ENCODE data around the gene MGAT1. TPM values are rescaled to one million over a fixed set of nuclear protein-coding genes. Genes with fewer than 3 reads are reported as not detected.
"Not testable (repeated sequence)": the region's sequence is repeated elsewhere in the genome, so short reads cannot be mapped to it uniquely, and the experiment has no call there.

The MGAT1 gene
- total RNA-seq, 1 experiment from 2014 or later, result 39.0 TPM

DNA sequence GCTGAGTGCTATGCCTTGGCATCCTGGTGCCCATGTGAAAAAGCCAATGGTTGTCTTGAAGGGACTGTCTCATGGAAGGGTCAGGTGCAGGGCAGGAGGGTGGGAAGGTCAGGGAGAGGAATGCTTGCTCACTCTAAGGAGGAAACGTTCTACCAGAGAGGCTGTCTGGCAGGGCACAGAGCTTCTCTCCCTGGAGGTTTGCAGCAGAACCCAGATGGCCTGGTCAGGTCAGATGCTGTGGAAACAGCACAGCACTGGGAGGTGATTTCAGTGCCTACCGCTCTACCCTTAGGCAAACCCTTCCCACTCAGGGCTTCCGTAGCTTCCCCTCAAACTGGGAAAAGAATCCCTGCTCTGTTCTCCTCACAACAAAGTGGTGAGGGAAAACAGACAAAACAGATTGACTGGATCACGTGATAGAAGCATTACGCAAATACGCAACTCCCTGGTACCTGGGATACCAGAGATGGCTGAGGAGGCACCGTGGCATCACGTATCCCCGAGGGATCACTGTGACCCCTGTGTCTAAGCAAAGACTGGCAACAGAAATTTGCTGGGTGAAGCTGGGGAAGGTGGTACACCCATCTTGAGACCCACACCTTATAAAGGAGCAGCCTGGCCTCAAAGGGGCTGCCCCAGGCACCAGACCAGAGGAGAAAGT, 3.9 kb upstream of the MGAT1 start:
- DNase-seq (ENCODE audit: low read depth), result no peak

DNA sequence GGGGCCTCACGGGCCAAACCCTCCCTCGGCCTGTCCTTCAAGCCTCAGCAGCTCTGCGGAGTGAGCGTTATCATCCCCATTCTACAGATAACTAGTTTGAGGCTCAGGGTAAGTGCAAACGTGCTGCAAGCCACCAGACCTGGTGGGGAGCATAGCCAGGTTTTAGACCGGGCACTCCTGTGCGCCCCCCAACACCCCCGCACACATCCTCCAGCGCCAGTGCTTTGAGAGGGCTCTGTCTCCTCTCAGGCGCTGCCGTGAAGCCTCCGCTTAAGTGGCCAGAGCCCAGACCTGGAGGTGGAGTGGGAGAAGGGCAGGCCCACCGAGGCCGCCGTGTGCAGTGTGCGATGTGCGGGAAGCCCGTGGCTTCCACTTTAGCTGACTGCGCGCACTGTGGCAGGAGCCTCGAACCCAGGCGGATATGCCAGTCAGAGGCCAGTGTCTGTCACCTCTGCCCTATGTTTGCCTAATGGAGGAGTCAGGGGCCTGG, 1.6 kb upstream of the MGAT1 start:
- DNase-seq (ENCODE audit: low read depth), result no peak

DNA sequence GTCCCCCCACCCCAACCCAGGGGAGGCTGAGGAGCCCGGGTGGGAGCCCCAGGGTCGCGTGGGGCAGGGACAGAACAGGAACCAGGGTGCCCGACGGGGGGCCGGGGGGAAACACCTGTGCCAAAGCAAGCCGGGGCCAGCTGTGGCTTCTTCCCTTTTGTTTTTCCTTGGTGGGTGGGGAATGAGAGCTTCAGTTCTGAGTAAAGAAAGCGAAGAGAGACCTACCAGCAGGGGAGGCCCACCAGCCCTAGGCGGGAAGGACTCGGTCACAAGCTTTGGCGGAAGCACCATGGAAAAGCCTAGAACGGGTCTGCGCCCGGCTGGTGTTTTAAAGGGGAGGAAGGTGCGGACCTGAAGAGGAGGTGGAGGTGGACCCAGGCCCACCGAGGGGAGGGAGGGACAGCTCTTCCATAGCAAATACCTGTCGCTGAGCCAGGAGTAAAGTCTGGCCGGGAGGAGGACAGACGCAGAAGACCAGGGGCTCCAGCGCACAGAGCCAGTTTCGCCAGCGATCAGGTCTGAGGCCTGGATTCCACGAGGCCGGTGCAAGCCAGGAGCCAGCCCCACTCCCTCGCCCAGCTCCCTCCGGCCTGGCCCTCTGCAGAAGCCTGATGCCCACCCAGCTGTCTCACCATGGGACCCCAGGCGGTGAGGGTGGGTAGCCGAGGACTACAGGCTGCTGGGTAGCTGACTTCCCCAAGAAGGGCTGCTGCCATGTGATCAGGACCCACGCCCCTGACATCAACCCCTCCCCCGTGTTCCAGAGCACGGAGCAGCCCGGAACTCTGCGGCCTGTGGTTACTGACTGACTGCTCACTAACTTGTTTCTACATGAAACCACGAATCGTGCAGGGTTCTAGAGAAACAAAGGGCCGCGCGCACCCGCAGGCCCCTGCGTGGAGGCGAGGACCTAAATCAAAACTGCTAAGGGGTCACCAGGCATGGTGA, 849 bp upstream of the MGAT1 start:
- no peak for DNase-seq (ENCODE audit: low read depth)

DNA sequence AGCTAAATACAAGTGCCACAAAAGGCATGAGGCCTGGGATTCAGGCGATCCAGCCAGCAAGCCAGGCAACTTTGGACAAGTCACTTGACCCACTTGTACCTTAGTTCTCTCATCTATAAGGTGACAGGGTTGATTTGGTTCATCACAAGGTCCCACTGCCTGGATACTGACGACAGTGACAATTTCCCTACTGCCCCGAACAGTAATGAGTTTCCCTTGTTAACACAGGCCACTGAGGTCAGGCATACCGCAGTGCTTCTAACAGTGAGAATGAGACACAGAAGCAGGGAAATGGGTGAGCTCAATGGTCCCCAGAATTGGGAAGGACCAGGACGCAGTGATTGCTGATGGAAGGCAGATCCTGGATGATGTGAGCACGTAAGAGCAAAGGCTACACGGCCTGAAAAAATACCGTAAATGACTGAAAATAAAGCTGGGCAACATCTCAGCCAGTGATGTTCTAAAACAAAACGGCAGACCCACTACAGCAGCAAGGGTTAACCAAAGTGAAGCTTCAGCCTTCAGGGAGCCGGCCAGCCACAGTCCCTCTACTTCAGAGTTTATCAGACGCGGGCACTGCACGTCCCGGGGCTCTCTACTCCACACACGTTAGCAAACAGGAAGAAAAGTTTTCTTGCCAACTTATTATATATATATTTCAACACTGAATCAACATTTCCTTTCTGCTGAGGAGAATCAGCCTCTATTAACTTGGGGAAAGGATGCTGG, 846 bp downstream of the MGAT1 start:
- no peak for DNase-seq (ENCODE audit: low read depth)

DNA sequence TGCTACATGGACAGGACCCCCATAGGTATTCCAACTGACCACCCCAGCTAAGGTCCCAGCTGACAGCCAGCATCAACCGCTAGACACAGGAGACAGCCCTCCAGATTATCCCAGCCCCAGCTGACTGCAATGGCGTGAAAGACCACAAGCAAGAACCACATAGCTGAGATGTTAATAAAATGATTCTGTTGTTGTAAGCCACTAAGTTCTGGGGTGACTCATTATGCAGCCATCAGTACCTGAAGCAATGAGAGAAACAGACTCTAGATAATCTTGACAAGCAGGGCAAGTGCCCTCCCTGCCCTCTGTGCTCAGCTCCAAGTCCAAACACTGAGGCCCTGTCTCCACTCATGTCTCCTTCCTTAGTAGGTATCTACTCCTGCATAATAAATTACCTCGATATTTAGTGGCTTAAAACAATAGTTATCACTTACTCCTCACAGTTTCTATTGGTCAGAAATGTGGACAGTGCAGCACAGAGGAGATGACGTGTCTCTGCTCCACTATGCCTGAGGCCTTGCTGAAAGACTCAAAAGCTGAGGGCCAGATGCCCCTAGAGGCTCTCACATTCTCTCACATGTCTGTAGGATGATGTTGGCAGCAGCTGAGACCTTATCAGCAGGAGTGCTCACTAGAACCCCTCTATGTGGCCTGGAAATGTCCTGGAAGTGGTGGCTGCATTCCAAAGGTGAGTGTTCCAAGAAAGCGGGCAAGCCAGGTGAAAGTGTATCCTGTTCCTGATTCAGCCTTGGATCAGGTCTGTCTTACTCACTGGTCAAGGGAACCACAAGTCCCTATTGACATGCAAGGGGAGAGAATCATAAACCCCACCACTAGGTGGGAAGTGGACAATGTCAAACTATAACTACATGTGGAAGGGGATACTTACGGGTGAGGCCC, 2.5 kb downstream of the MGAT1 start:
- DNase-seq (ENCODE audit: low read depth), result peak; percentile 77

DNA sequence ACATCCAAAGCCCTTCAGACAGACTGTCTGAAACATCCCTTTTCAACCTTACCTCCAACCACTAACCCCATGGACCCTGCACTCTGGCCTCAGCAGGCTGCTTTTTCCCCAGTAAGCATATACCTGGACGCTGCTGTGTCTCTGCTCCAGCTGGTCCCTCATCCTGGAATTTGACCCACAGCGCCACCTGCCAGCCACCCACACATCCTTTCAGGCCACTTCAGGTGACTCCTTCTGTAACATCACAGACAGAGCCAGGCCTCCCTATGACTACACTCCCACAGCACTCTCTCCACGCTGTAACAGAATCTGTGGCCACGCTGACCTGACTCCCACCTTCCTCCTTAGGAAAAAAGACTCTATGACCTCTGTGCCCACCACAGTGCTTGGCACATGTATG, 3.4 kb downstream of the MGAT1 start:
- no peak for DNase-seq (ENCODE audit: low read depth)

DNA sequence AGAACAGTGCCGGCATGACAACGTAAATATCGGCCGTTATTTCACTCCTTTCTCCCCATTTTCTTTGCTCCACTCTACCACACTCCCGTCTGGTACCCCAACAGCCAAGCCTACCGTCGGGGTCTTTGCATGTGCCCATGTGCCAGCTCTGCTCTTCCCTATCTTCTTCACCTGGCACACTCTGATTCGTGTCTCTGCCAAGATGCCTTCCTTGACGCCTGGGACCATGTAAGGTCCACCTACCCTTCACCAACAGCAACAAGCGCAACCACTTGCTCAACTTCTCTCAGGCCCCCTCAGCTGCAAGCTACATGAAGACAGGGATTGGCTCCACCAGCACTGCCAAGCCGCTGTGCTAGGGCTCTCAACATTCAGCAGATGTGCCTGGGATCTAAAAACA, 4.4 kb downstream of the MGAT1 start:
- DNase-seq (ENCODE audit: low read depth), result no peak

DNA sequence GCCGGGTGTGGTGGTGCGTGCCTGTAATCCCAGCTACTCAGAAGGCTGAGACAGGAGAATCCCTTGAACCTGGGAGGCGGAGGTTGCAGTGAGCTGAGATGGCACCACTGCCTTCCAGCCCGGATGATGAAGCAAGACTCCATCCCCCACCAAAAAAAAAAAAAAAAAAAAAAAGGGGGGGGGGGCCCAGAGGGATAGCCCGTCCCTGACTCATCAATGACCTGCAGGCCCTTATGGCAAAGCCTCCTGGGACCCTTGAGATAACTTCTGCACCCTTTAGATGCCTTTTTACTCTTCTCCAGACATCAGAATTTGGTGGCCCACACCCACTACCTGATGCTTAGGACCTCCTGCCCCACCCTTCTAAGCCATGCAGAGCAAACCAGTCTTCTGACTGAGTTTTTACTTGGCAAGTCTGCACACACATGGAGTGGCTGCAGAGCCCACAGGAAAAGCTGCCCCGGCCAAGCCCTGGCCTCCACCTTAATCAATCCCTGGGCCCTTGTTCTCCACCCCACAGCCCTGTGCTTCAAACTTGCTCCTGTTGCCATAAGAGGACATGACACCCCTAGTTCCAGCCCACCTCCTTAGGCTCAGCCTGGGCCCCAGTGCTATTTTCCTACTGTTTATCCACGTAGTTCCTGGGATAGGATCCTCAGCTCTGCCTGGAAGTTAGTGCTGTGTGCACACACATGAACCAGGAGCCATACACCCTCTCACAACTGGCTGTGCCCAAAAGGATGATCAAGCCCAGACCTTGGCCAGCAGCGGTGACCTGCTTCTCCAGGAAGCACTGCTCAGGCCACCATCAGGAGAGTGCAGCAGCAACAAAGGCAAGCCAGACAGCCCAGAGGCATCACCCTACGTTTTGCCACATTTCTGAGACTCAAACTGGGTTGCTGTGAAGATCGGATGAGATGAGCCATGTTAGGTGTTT, 5.1 kb downstream of the MGAT1 start:
- DNase-seq (ENCODE audit: low read depth), result no peak

DNA sequence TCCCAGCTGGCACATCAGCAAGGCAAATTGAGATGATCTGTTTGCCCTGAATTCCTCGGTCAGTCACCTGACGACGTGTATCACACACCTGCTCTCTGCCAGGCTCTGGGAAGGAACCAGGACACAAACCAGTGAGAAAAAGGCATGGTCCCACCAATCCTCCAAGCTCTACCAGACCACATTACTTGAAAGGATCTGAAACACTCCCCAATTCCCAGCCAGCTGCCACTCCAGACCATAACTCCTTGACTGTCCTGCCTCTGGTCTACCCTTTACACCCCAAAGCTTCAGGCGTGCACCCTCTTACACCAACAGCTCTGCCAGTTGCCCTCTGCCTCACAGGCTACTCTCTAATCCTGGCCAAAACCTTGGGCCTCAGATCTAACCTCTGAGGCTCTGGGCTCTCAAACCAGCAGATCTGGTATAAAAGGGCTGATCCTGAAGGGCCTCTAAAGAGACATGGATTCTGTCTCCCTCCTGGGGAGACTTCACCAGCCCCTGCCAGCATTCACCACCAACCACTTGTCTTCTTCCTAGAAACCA, 6.8 kb downstream of the MGAT1 start:
- DNase-seq (ENCODE audit: low read depth), result no peak

DNA sequence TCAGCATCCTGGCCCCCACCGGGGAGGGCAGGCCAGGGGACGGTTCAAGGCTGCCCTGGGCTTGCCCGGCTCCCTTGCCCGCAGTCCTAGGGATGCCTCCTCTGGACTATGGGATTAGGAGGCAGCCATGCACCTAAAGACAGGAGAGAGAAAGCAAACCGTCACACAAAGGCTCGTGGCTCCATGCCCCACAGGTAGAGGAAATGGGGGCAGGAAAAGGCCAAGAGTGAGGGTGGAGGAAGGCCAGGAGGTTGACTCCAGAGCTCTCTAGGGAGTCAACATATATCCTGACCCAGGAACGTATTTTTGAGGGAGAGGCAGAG, 9.7 kb downstream of the MGAT1 start:
- no peak for DNase-seq (ENCODE audit: low read depth)

DNA sequence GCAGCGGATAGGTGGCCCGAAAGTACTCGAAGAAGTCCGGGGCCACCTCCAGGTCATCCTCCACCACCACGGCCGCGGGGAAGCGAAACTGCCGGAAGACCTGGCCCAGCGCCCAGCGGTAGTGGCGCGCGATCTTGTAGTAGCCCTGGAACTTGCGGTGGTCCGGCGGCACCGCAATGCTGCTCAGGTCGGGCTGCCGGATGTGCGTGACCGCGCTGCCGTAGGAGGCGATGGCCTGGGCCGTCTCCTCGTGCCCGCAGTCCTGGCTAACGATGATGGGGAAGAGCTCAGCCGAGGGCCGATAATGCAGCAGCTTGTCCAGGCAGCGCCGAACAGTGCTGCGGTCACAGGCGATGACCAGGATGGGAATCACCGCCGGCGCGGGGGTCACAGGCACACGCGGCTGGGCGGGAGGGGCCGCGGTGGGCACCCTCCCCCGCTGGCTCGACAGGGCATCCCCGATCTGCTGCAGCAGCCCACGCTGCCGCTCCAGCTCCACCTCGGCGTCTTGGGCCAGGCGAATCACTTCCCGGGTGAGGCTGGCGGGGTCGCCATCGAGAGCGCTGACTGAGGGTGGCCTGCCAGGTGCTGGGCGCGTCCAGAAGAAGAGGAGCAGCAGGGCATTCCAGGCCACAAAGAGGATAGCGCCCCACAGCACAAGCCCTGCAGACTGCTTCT, 10.2 kb downstream of the MGAT1 start:
- no peak for DNase-seq (ENCODE audit: low read depth)

DNA sequence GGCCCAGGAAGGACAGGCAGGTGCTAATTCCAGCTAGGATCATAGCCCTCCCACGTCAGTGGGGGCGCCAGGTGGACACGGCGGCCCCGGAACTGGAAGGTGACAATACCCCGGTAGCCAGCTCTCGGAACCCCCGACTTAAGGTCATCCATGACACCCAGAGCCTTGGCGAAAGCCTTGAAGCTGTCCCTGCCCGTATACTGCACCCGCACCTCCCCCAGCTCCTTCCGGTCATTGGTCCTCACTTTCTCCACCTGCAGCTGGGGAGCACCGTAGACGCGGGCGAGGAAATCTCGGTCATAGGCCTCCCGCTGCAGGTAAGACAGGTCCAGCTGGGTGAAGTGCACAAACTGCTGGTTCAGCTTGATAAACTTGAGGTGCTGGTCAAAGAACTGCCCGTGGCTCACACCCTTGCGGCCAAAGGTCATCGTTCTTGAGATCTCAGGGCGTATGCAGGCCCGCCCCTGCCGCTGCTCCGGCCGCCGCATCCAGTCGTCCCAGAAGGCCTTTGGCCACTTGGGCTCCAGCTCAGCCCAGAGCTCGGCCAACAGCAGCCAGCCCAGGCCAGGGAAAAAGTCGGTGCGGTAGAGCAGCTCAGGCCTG, 10.9 kb downstream of the MGAT1 start:
- no peak for DNase-seq (ENCODE audit: low read depth)

DNA sequence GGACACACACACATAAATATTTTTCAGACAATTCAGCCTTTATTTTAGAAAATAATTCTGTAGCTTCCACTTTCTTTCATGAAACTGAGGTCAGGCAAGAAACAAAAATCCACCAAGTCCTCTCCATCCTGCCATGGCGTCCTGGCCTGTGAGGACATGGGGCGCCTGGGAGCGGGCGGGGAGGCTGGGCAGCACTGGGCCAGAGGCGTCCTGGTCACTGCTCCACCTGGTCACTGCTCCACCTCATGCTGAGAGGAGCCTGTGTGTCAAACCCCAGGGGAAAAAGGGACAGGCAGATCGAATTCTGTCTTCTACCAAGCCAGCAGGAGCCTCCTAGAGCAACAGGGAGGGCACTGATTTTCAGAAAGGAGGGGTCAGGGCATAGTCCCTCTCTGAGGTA, 12.1 kb downstream of the MGAT1 start:
- DNase-seq (ENCODE audit: low read depth), result no peak

DNA sequence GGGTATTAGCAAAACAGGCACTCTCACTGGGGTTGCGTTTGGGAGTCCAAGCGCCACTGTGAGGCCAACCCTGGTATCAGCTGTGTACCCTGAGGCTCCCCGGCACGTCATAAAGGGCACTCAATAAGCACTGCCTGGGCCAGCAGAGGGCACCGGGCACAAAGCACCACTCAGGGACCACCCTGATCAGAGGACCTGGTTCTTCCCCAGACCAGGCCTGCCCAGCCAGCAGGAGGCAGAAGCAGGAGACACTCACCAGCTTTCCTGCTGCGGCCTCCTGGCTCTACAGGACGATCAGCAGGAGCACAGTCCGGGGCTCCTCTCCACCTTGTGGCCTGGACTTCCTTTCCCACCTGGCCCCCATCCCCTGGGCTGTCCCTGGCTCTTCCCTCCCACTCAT, 12.6 kb downstream of the MGAT1 start:
- DNase-seq (ENCODE audit: low read depth), result no peak

DNA sequence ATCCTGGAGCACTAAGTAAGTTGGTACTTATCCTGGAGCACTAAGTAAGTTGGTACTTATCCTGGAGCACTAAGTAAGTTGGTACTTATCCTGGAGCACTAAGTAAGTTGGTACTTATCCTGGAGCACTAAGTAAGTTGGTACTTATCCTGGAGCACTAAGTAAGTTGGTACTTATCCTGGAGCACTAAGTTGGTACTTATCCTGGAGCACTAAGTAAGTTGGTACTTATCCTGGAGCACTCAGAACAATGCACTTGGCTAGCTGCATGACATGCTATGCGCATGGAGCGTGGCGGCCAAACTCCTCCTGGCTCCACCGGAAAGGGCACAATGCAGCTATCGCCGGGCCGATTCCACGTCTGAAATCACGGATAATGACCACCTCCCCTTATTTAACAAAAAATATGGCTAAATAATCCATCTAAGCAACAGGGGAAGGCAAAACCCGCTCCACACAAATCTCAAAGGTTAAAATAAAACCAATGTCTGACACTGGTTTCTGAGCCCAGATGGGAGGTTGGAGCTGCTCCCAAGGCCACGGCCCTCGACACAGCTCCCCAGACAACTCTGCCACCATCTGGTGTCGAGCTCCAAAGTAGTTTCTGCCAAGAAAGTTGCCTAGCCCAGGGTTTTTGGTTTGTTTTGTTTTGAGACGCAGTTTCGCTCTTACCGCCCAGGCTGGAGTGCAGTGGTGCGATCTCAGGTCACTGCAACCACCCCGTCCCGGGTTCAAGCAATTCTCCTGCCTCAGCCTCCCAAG, 13.8 kb downstream of the MGAT1 start:
- DNase-seq (ENCODE audit: low read depth), result not testable (repeated sequence)

DNA sequence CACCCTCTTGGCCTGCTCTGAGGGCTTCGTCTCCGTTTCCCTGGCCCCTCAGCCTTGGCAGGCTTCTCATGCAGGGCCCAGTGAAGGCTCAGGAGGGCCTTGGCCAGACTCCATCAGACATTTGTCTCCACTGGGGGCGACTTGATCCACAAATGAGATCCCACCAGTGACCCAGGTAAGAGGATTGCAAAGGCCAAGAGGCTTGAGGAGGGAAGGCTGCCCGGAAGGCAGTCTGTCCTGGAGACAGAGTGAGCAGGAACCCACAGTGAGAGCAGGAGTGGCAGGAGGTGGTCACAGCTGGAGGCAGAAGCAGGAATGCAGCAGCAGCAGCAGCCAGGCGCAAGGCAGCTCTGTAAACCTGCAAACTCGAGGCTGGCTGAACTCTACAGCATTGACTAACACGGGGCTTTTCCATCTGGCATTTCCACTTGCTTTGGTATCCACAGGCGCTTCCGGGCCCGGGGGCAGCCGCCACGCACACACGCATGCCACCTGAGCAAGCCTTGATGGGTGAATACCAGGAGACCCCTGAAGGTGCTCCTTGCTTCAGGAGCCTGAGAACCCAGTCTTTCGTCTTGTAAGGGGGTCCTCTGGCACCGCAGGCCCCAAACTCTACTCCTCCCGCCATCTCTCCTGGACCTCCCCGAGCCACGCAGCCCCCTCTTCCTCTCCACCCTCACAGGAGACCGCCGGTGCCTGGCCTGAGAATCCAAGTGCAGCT, 14.7 kb downstream of the MGAT1 start:
- DNase-seq (ENCODE audit: low read depth), result no peak

DNA sequence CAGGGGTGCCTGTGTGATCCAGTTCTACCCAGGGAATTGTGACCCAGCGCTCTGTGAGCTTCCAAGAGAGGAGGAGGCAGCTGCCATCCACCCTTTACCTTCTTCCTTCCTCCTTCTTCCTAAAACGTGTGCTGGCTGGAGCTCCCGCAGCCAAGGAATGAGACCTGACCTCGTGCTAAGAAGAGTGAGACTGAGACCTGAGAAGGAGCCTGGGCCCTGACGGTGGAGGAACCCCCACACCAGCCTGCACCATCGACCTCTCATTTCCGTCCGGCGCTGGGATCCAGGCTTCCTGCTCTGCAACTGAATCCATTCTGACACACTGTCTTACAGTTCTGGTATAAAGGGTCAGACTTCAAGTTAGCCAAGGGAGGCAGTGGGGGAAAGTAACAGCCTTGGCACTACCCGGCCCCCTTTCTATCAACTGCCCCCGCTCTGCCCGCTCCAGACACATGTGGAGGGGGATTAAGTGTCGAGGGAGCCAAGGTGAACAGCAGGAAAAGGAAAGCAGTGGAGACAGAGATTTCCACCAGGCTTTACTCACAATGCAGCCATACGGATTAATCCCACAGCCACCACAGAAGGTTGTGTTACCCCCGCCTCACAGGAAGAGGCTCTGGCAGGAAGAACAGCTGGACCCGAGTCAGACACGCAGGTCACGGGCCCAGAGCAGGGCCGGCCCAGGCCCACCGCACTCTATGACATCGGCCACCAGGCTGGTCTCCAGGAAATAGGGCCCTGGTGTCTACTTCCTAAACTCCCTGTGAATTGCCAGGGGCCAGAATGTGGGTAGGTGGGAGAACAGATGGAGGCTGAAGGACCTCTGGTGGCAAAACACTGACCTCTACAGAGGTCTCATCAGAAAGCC, 15.8 kb downstream of the MGAT1 start:
- DNase-seq (ENCODE audit: low read depth), result no peak

Data from RPMI7951 (cell line).